ENCODE measurements around the gene C1orf167. TPM values are rescaled to one million over a fixed set of nuclear protein-coding genes. Genes with fewer than 3 reads are reported as not detected.

The C1orf167 gene
- total and polyA plus RNA-seq, 2 of the 13 experiments (the other 11 are each of a cell fraction or from before 2014, with no cell fraction given) = not detected

- TF ChIP-seq ZBED4 (CRISPR knock-in tag; IDR thresholded peaks at IDR 0.05; ENCODE audit: borderline replicate concordance) = peak; percentile 46; the same call in 1 of the 2 replicates
- TF ChIP-seq PAF1 (CRISPR knock-in tag; IDR thresholded peaks at IDR 0.05) = no peak
- no peak for TF ChIP-seq NFE2L2 (IDR thresholded peaks at IDR 0.05; ENCODE audit: low read length)
- TF ChIP-seq YY1 (IDR thresholded peaks at IDR 0.05; ENCODE audit: insufficient read depth, insufficient replicate concordance, low read depth, low read length) = peak; percentile 95
- TF ChIP-seq PBX2 (CRISPR knock-in tag; IDR thresholded peaks at IDR 0.05) = peak; percentile 54; the same call in 1 of the 2 replicates
- peak; percentile 56; the same call in 1 of the 2 replicates for TF ChIP-seq ZNF331 (CRISPR knock-in tag; IDR thresholded peaks at IDR 0.05)
- no peak; the same call in 1 of the 2 replicates for TF ChIP-seq KAT7 (CRISPR knock-in tag; IDR thresholded peaks at IDR 0.05; ENCODE audit: borderline replicate concordance)
- TF ChIP-seq ZNF362 (CRISPR knock-in tag; IDR thresholded peaks at IDR 0.05; ENCODE audit: borderline replicate concordance) = peak; percentile 6; the same call in 1 of the 2 replicates
- TF ChIP-seq SRSF1 (optimal IDR thresholded peaks at IDR 0.05; ENCODE audit: low read depth, low read length) = peak; percentile 78
- 0 out of 2 replicates have a peak, but pooled peaks have one; percentile 30 for TF ChIP-seq MIXL1 (CRISPR knock-in tag; IDR thresholded peaks at IDR 0.05)
- TF ChIP-seq SUZ12 (IDR thresholded peaks at IDR 0.05; ENCODE audit: low read depth, low read length) = no peak
- peak; percentile 16 for TF ChIP-seq AGO1 (IDR thresholded peaks at IDR 0.05; ENCODE audit: low read depth, low read length, poor library complexity, severe bottlenecking)
- peak; percentile 100 for TF ChIP-seq USF2 (IDR thresholded peaks at IDR 0.05; ENCODE audit: low read depth, low read length)
- peak; percentile 100 for TF ChIP-seq USF2 (CRISPR knock-in tag; IDR thresholded peaks at IDR 0.05; ENCODE audit: borderline replicate concordance)
- TF ChIP-seq HBP1 (CRISPR knock-in tag; IDR thresholded peaks at IDR 0.05; ENCODE audit: low read depth) = peak; percentile 62; the same call in 1 of the 2 replicates
- TF ChIP-seq GTF3A (CRISPR knock-in tag; conservative IDR thresholded peaks at IDR 0.05) = no peak
- TF ChIP-seq HOXA7 (CRISPR knock-in tag; IDR thresholded peaks at IDR 0.05) = no peak
- TF ChIP-seq ZNF432 (CRISPR knock-in tag; IDR thresholded peaks at IDR 0.05; ENCODE audit: borderline replicate concordance) = no peak
- no peak for TF ChIP-seq PAWR (CRISPR knock-in tag; IDR thresholded peaks at IDR 0.05; ENCODE audit: borderline replicate concordance)
These were observed 43.7 kb downstream of the C1orf167 start, which contains the start of the genes CLCN6 and MTHFR (continued) for GRCh38 chr1:11805422-11806306.

Data from HepG2 (cell line).